Naive thymus-derived CD8-positive, alpha-beta T cell (primary cell): Measurements from ENCODE around the gene PRELP. TPM values are rescaled to one million over a fixed set of nuclear protein-coding genes. Genes with fewer than 3 reads are reported as not detected.
"Not testable (repeated sequence)": the region's sequence is repeated elsewhere in the genome, so short reads cannot be mapped to it uniquely, and the experiment has no call there.

Experiments
- ATAC-seq, 2 donors: fragments of 150-1000 bp; cut with Tn5 transposase in 1 of 2; sonication (Bioruptor Pico), chemical (Tn5 transposase) in 1 of 2; 1 replicate in 1 of 2; 2 replicates in 1 of 2; pipeline ENCODE4 v1.10.0; 2021; ENCODE audit warnings: mild to moderate bottlenecking in 2 of 2, moderate library complexity in 2 of 2
- POLR2A ChIA-PET: fragments of 350-600 bp; sonication (Branson Sonifier 250); formaldehyde crosslinking; loops from one replicate; lab custom pipeline; 2021; ENCODE audit warnings: antibody characterized with exemption; lab: Charles Lee
- DNase-seq, 10 donors: peaks; one replicate each; pipeline versions ENCODE4 v3.0.0 to v3.0.0-alpha.2; 2020 to 2022
- H3K27ac Mint-ChIP-seq, 10 donors: one replicate each; pipeline ENCODE4 v1.8.0; 2020 to 2022; ENCODE audit warnings: mild to moderate bottlenecking in 10 of 10, mixed read lengths in 10 of 10, moderate library complexity in 4 of 10, inconsistent platforms in 1 of 10
- H3K27me3 Mint-ChIP-seq, 5 donors: one replicate each; pipeline ENCODE4 v1.8.0; 2021 to 2022; ENCODE audit warnings: mixed read lengths in 5 of 5
- H3K36me3 Mint-ChIP-seq, 3 donors: one replicate each; pipeline ENCODE4 v1.8.0; 2020 to 2022; ENCODE audit warnings: mixed read lengths in 3 of 3, mild to moderate bottlenecking in 2 of 3, inconsistent platforms in 1 of 3
- H3K4me1 Mint-ChIP-seq, 4 donors: one replicate each; pipeline ENCODE4 v1.8.0; 2021 to 2022; ENCODE audit warnings: mixed read lengths in 4 of 4
- H3K4me3 Mint-ChIP-seq, 10 donors: one replicate each; pipeline ENCODE4 v1.8.0; 2020 to 2022; ENCODE audit warnings: mild to moderate bottlenecking in 10 of 10, mixed read lengths in 10 of 10, moderate library complexity in 6 of 10, inconsistent platforms in 1 of 10
- H3K9me3 Mint-ChIP-seq, 9 donors: one replicate each; pipeline ENCODE4 v1.8.0; 2020 to 2022; ENCODE audit warnings: mixed read lengths in 9 of 9, mild to moderate bottlenecking in 3 of 9, inconsistent platforms in 1 of 9, moderate library complexity in 1 of 9
- polyA plus RNA-seq, 3 donors: library from polyadenylated mRNA; unstranded; fragments of 300-500 nt; fragmentation: Illumina TruSeq; gene quantifications; one replicate each; pipeline ENCODE4 v1.2.3, GENCODE V29; 2021
- total RNA-seq, 8 experiments: library from RNA in 2 of 8; stranded (reverse) in 2 of 8; gene quantifications; one replicate each; pipeline ENCODE4 v1.2.3 and lab custom pipeline; 2021 to 2026

Gene PRELP
- total and polyA plus RNA-seq, 5 experiments from 2014 or later: not detected

- Mint-ChIP-seq H3K4me3 (no peak overlapping the region), H3K36me3 (peaks cover 0 to 5% (median 0%) of the 10 kb centered on the region in 3 donors), H3K27ac (no peak overlapping the region)
Measured at GRCh38 chr1:203444171-203444576, 31.4 kb upstream of the PRELP start.

DNA sequence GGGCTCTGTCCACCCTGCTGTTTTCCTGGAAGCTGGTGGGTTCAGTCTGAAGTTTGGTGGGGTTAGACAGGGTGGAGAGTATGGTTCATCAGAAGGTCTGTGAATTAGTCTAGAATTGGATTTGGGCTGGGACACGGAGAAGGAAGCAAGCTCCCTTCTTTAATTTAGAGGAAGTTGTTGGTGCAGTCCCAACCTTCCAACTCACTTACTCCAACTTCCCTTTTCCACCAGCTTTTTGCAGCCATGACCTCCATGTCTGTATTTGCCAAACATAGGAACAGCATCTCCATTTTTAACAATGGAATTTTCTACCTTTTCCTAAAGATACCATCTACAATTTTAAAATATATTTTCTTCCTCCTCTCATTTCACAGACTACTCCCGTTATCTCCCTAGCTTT is 28.5 kb upstream of the PRELP start:
- Mint-ChIP-seq H3K36me3 (peaks cover 0 to 5% (median 0%) of the 10 kb centered on the region in 3 donors), H3K9me3 (peaks cover 0 to 9% (median 4%) of the 10 kb centered on the region in 9 donors), H3K4me3 (no peak overlapping the region), H3K4me1 (no peaks in the 10 kb centered on the region), H3K27ac (peak overlapping the region in 1 of 10 donors; percentile 69), H3K27me3 (peaks cover 20 to 39% (median 23%) of the 10 kb centered on the region in 5 donors)
- POLR2A ChIA-PET: no interaction called here
- no peak for ATAC-seq
- DNase-seq: no peak

More at GRCh38 chr1:203444171-203444576, 31.4 kb upstream of the PRELP start:
- Mint-ChIP-seq H3K9me3 (peaks cover 0 to 9% (median 4%) of the 10 kb centered on the region in 9 donors), H3K4me1 (peaks cover 0 to 3% (median 0%) of the 10 kb centered on the region in 4 donors), H3K27me3 (peaks cover 13 to 24% (median 17%) of the 10 kb centered on the region in 5 donors)
- ATAC-seq (no peak), DNase-seq (no peak)
- POLR2A ChIA-PET: no interaction called here

GRCh38 chr1:203447598-203447997 is 28.0 kb upstream of the PRELP start:
- H3K9me3 Mint-ChIP-seq, H3K27ac Mint-ChIP-seq, POLR2A ChIA-PET, DNase-seq, H3K4me3 Mint-ChIP-seq, H3K4me1 Mint-ChIP-seq, H3K36me3 Mint-ChIP-seq, ATAC-seq: not testable (repeated sequence)
- H3K27me3 Mint-ChIP-seq: peaks cover 18 to 37% (median 21%) of the 10 kb centered on the region in 5 donors

DNA sequence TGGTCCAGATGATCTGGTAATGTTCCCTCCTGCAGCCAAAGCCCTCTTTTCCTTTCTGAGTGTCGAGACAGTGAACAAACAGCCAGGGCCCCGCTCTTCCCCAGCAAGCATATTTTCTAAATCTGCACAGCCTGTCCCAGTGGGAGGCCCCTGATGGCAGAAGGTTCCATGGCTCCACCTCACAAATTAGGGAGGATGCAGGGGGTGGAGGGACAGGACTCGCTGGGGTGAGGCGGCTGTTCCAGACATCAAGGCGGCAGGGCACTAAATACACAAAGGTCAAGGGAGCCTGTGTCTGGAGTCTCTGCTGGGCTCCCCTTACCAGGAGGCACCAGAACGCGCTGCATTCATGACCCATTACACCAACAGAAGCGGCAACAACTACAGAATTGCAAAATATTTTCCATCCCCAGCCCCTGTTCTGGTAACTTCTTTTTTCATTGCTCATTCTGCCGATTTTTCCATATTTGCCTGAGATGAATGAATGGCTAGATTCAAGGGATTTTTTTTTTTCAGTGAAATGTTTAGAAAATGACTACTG is 27.0 kb upstream of the PRELP start:
- POLR2A ChIA-PET: no interaction called here
- Mint-ChIP-seq H3K36me3 (peaks cover 0 to 5% (median 0%) of the 10 kb centered on the region in 3 donors), H3K27ac (peak overlapping the region in 1 of 10 donors; percentile 54)

GRCh38 chr1:203450001-203450400 is 25.6 kb upstream of the PRELP start:
- DNase-seq (no peak), ATAC-seq (no peak)
- Mint-ChIP-seq H3K4me3 (no peak overlapping the region), H3K36me3 (peaks cover 0 to 2% (median 0%) of the 10 kb centered on the region in 3 donors), H3K27ac (no peak overlapping the region), H3K4me1 (no peaks in the 10 kb centered on the region), H3K9me3 (peaks cover 0 to 5% (median 1%) of the 10 kb centered on the region in 9 donors), H3K27me3 (peaks cover 15 to 31% (median 21%) of the 10 kb centered on the region in 5 donors)
- POLR2A ChIA-PET: no interaction called here

More for the DNA sequence above, 27.0 kb upstream of the PRELP start:
- DNase-seq (no peak), ATAC-seq (no peak)
- Mint-ChIP-seq H3K27me3 (peaks cover 14 to 27% (median 21%) of the 10 kb centered on the region in 5 donors), H3K4me3 (no peak overlapping the region), H3K9me3 (peaks cover 0 to 9% (median 4%) of the 10 kb centered on the region in 9 donors), H3K4me1 (no peaks in the 10 kb centered on the region)

GRCh38 chr1:203450479-203451149 is 25.0 kb upstream of the PRELP start:
- DNase-seq (no peak), ATAC-seq (no peak)
- Mint-ChIP-seq H3K9me3 (no peaks in the 10 kb centered on the region), H3K27ac (no peak overlapping the region), H3K36me3 (no peaks in the 10 kb centered on the region), H3K4me1 (no peaks in the 10 kb centered on the region), H3K27me3 (peaks cover 13 to 33% (median 21%) of the 10 kb centered on the region in 5 donors), H3K4me3 (no peak overlapping the region)
- POLR2A ChIA-PET: no interaction called here

DNA sequence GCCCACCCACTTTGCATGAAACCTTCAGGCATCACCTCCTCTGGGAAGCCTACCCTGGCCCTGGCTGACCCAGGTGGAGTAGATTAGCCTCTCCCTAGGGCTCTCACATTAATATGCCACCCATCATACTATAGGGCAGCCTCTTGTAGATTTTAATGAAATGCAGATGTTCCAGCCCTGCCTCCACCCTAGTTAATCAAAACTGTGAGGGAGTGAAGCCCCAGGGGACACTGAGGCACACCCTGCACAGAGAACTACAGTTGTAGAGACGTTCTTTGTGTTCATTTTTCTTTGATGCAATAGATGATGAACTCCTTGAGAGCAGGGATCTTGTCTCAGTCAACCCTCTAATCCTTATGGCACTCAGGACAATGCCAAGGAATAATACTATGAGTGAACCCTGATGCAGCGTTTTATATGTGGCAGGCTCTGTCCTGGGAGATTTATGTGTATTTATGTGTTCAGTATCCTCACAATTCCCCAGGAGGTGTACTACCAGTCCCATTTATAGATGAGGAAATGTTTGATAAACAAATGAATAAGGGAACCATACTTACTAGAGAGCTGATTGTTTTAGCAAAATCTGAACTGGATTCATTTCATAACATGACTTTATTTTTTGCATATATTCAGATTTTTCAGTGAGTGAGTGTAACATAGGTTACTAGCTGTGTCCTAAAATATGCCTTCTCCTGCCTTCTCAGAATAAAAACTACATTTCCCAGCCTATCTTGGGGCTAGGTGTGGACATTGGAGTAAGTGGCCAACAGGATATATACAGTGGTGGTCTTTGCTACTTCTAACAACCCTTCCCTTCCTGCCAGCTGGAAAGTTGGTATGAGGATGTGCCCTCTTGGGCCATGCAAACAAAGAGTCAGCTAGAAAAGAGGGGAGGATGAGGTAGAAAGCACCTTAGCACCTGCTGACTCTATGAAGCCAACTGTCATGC is 23.5 kb upstream of the PRELP start:
- Mint-ChIP-seq H3K36me3 (no peaks in the 10 kb centered on the region), H3K9me3 (no peaks in the 10 kb centered on the region), H3K27ac (peak overlapping the region in 1 of 10 donors; percentile 7), H3K4me3 (no peak overlapping the region), H3K4me1 (no peaks in the 10 kb centered on the region), H3K27me3 (peaks cover 14 to 34% (median 21%) of the 10 kb centered on the region in 5 donors)
- DNase-seq (no peak), ATAC-seq (no peak)
- POLR2A ChIA-PET: no interaction called here

- DNase-seq (no peak), ATAC-seq (no peak)
- Mint-ChIP-seq H3K9me3 (no peaks in the 10 kb centered on the region), H3K4me1 (no peaks in the 10 kb centered on the region), H3K27ac (no peak overlapping the region), H3K27me3 (peaks cover 14 to 34% (median 21%) of the 10 kb centered on the region in 5 donors), H3K4me3 (no peak overlapping the region), H3K36me3 (no peaks in the 10 kb centered on the region)
- POLR2A ChIA-PET: no interaction called here
Measured at GRCh38 chr1:203453016-203453415, 22.6 kb upstream of the PRELP start.

- ATAC-seq (no peak), DNase-seq (no peak)
- Mint-ChIP-seq H3K9me3 (no peaks in the 10 kb centered on the region), H3K36me3 (no peaks in the 10 kb centered on the region), H3K4me1 (no peaks in the 10 kb centered on the region), H3K27me3 (peaks cover 14 to 34% (median 21%) of the 10 kb centered on the region in 5 donors), H3K27ac (no peak overlapping the region), H3K4me3 (no peak overlapping the region)
- POLR2A ChIA-PET: no interaction called here
Measured at GRCh38 chr1:203453616-203454015, 22.0 kb upstream of the PRELP start.

GRCh38 chr1:203454986-203455471 is 20.6 kb upstream of the PRELP start:
- H3K4me3 Mint-ChIP-seq: no peak overlapping the region
- POLR2A ChIA-PET: no interaction called here
- peaks cover 6 to 32% (median 18%) of the 10 kb centered on the region in 5 donors for H3K27me3 Mint-ChIP-seq

GRCh38 chr1:203455706-203456105 is 19.9 kb upstream of the PRELP start:
- POLR2A ChIA-PET: no interaction called here
- no peak overlapping the region for H3K4me3 Mint-ChIP-seq
- H3K36me3 Mint-ChIP-seq: no peaks in the 10 kb centered on the region
- no peak for DNase-seq
- H3K27ac Mint-ChIP-seq: peak overlapping the region in 1 of 10 donors; percentile 28
- no peaks in the 10 kb centered on the region for H3K9me3 Mint-ChIP-seq
- peaks cover 0 to 7% (median 0%) of the 10 kb centered on the region in 4 donors for H3K4me1 Mint-ChIP-seq
- peaks cover 8 to 32% (median 20%) of the 10 kb centered on the region in 5 donors for H3K27me3 Mint-ChIP-seq
- ATAC-seq: no peak

More at GRCh38 chr1:203454986-203455471, 20.6 kb upstream of the PRELP start:
- DNase-seq (no peak), ATAC-seq (no peak)
- Mint-ChIP-seq H3K9me3 (no peaks in the 10 kb centered on the region), H3K36me3 (no peaks in the 10 kb centered on the region), H3K4me1 (peaks cover 0 to 4% (median 0%) of the 10 kb centered on the region in 4 donors), H3K27ac (peak overlapping the region in 1 of 10 donors; percentile 84)

DNA sequence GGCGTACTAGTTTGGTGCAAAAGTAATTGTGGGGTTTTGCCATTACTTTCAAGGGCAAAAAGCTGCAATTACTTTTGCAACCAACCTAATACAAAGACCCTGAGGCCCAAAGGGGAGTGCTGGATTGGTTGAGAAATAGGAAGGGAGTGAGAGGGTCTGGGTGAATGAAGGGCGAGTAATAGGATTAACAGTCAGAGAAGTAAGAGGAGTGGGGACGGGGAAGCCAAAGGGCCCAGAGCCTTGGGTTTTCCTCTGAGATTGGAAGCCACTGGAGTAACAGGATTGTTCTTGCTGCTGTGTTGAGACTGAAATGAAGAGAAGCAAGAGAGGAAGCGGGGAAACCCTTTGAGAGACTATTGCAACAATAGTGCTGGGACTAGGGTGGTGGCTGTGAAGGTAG is 19.0 kb upstream of the PRELP start:
- Mint-ChIP-seq H3K4me3 (no peak overlapping the region), H3K9me3 (no peaks in the 10 kb centered on the region), H3K4me1 (peaks cover 0 to 12% (median 0%) of the 10 kb centered on the region in 4 donors), H3K36me3 (no peaks in the 10 kb centered on the region), H3K27me3 (peaks cover 8 to 31% (median 19%) of the 10 kb centered on the region in 5 donors), H3K27ac (no peak overlapping the region)
- POLR2A ChIA-PET: no interaction called here
- no peak for ATAC-seq
- DNase-seq: no peak
